Fibroblast of villous mesenchyme (primary cell): ENCODE data around the gene SYNC. TPM values are rescaled to one million over a fixed set of nuclear protein-coding genes. Genes with fewer than 3 reads are reported as not detected.
A peak's percentile ranks its signal among the peaks of the same experiment; 100 is the strongest.

Experiments
- DNase-seq: peaks from one replicate; pipeline ENCODE4 v3.0.0-alpha.2; 2010; ENCODE audit warnings: low read depth
- H3K4me3 ChIP-seq: 2 replicates; pipeline ENCODE4 v1.5.1; 2011; ENCODE audit warnings: low read depth, mild to moderate bottlenecking, low read length
- CTCF ChIP-seq: IDR thresholded peaks from 2 replicates; pipeline ENCODE4 v1.5.1; 2012; ENCODE audit warnings: low read depth, mild to moderate bottlenecking, low read length; ENCODE audit not compliant: insufficient read depth
- total RNA-seq: library from RNA; depleted of rRNA; stranded (reverse); fragments of >200 nt; gene quantifications from 2 replicates; pipeline ENCODE4 v1.2.3, GENCODE V29; 2012

SYNC gene
- total RNA-seq, 1 donor, result 72.5 TPM

- no peak for TF ChIP-seq CTCF
- DNase-seq, result no peak
- no peak overlapping the region for H3K4me3 ChIP-seq
Observed at GRCh38 chr1:32693455-32694174, 9.0 kb downstream of the SYNC start.

- DNase-seq, result no peak
- no peak for TF ChIP-seq CTCF
- no peak overlapping the region for H3K4me3 ChIP-seq
Observed at GRCh38 chr1:32686387-32686786, 16.2 kb downstream of the SYNC start.

GRCh38 chr1:32685498-32685897 lies 17.1 kb downstream of the SYNC start:
- no peak for TF ChIP-seq CTCF
- H3K4me3 ChIP-seq, result no peak overlapping the region
- DNase-seq, result no peak

- H3K4me3 ChIP-seq, result no peak overlapping the region
- peak; percentile 75 for DNase-seq
- TF ChIP-seq CTCF, result no peak
Observed at GRCh38 chr1:32684167-32684811, 18.3 kb downstream of the SYNC start.

GRCh38 chr1:32683397-32683796 lies 19.2 kb downstream of the SYNC start:
- DNase-seq, result no peak

GRCh38 chr1:32681999-32682398 lies 20.6 kb downstream of the SYNC start:
- no peak overlapping the region for H3K4me3 ChIP-seq
- TF ChIP-seq CTCF, result no peak
- no peak for DNase-seq

More at GRCh38 chr1:32683397-32683796, 19.2 kb downstream of the SYNC start:
- no peak overlapping the region for H3K4me3 ChIP-seq
- TF ChIP-seq CTCF, result no peak

- H3K4me3 ChIP-seq, result no peak overlapping the region
- TF ChIP-seq CTCF, result no peak
- peak; percentile 33 for DNase-seq
Observed at GRCh38 chr1:32681509-32681908, 21.1 kb downstream of the SYNC start.
